HepG2 (cell line): ENCODE data around the gene PLRG1. TPM values are rescaled to one million over a fixed set of nuclear protein-coding genes. Genes with fewer than 3 reads are reported as not detected.

Experiments
- HNRNPL ChIP-seq: fragments of 200-400 bp; formaldehyde crosslinking; IDR thresholded peaks from 2 replicates; pipeline ENCODE4 v1.6.1; 2017; ENCODE audit warnings: mild to moderate bottlenecking, low read depth, low read length
- MEIS2 ChIP-seq: sonication (generic); formaldehyde crosslinking; IDR thresholded peaks from 2 replicates; pipeline ENCODE4 v1.9.0; 2021; ENCODE audit warnings: mild to moderate bottlenecking, missing genetic modification reagents
- MXI1 ChIP-seq: IDR thresholded peaks from 3 replicates; pipeline ENCODE4 v1.6.1; 2012; ENCODE audit warnings: low read depth, low read length, inconsistent platforms, borderline replicate concordance
- REL ChIP-seq: sonication (generic); formaldehyde crosslinking; conservative IDR thresholded peaks from 2 replicates; pipeline ENCODE4 v1.8.0; 2022; ENCODE audit warnings: mild to moderate bottlenecking, missing genetic modification reagents, moderate library complexity
- SMAD1 ChIP-seq: sonication (generic); formaldehyde crosslinking; IDR thresholded peaks from 2 replicates; pipeline ENCODE4 v1.4.0; 2020; ENCODE audit warnings: missing genetic modification reagents, low read depth, mild to moderate bottlenecking, borderline replicate concordance
- SP140L ChIP-seq: sonication (generic); formaldehyde crosslinking; IDR thresholded peaks from 2 replicates; pipeline ENCODE4 v1.4.0; 2020; ENCODE audit warnings: missing genetic modification reagents, borderline replicate concordance
- TBP ChIP-seq: sonication (generic); formaldehyde crosslinking; IDR thresholded peaks from 2 replicates; pipeline ENCODE4 v1.5.0; 2020; ENCODE audit warnings: missing genetic modification reagents
- TP53 ChIP-seq: sonication (generic); formaldehyde crosslinking; conservative IDR thresholded peaks from 2 replicates; pipeline ENCODE4 v1.4.0; 2020; ENCODE audit warnings: missing genetic modification reagents
- ZFP1 ChIP-seq: IDR thresholded peaks from 2 replicates; pipeline ENCODE4 v1.6.1; 2016
- ZNF331 ChIP-seq: sonication (generic); formaldehyde crosslinking; IDR thresholded peaks from 2 replicates; pipeline ENCODE4 v1.4.0; 2020; ENCODE audit warnings: missing genetic modification reagents
- ZNF430 ChIP-seq: sonication (generic); formaldehyde crosslinking; IDR thresholded peaks from 2 replicates; pipeline ENCODE4 v1.9.0; 2021; ENCODE audit warnings: mild to moderate bottlenecking, missing genetic modification reagents
- ZNF431 ChIP-seq: sonication (generic); formaldehyde crosslinking; IDR thresholded peaks from 2 replicates; pipeline ENCODE4 v1.9.0; 2022; ENCODE audit warnings: missing genetic modification reagents, low read depth, mild to moderate bottlenecking, borderline replicate concordance
- ZNF564 ChIP-seq: sonication (generic); formaldehyde crosslinking; IDR thresholded peaks from 2 replicates; pipeline ENCODE4 v1.8.1; 2023; ENCODE audit warnings: mild to moderate bottlenecking, missing genetic modification reagents
- ZNF781 ChIP-seq: sonication (generic); formaldehyde crosslinking; IDR thresholded peaks from 2 replicates; pipeline ENCODE4 v1.5.1; 2020; ENCODE audit warnings: borderline replicate concordance, mild to moderate bottlenecking, missing genetic modification reagents; ENCODE audit errors: not compliant biosample characterization
- polyA plus RNA-seq, 8 experiments: library from polyadenylated mRNA; depleted of rRNA in 3 of 8; stranded (reverse) in 7 of 8; unstranded in 1 of 8; fragments of >200 nt; fragmentation: Illumina TruSeq in 4 of 8; extraction: Trizol in 4 of 8; gene quantifications; 2 replicates each; pipeline versions ENCODE4 v1.2.1 to v1.2.3, GENCODE V29; 2011 to 2016; ENCODE audit warnings: low read depth in 4 of 8, missing spikeins in 1 of 8, mixed read lengths in 1 of 8; ENCODE audit not compliant: insufficient read depth in 1 of 8
- total RNA-seq, 5 experiments: library from RNA; depleted of rRNA; stranded (reverse); fragments of >200 nt; fragmentation: Illumina TruSeq; extraction: Trizol; gene quantifications; 2 replicates each; pipeline ENCODE4 v1.2.3, GENCODE V29; 2016; ENCODE audit warnings: low read depth in 1 of 5
- TF ChIP-seq, protein P1 (sequence below): sonication (generic); formaldehyde crosslinking; IDR thresholded peaks from 2 replicates; pipeline ENCODE4 v1.4.0; 2020; ENCODE audit warnings: missing genetic modification reagents, mild to moderate bottlenecking, borderline replicate concordance
- TF ChIP-seq, protein P2 (sequence below), 2 experiments: sonication (generic) in 1 of 2; formaldehyde crosslinking in 1 of 2; IDR thresholded peaks; 2 replicates each; pipeline versions ENCODE4 v1.6.1 to v1.9.0; 2014 to 2022; ENCODE audit warnings: antibody characterized with exemption in 1 of 2, borderline replicate concordance in 1 of 2, inconsistent platforms in 1 of 2, low read depth in 1 of 2, missing genetic modification reagents in 1 of 2
- TF ChIP-seq, protein P3 (sequence below): sonication (generic); formaldehyde crosslinking; IDR thresholded peaks from 2 replicates; pipeline ENCODE4 v1.4.0; 2020; ENCODE audit warnings: missing genetic modification reagents, borderline replicate concordance

PLRG1 gene
- total and polyA plus RNA-seq, 2 of the 13 experiments (the other 11 are each of a cell fraction or from before 2014, with no cell fraction given) = 77.3 to 110 TPM

DNA sequence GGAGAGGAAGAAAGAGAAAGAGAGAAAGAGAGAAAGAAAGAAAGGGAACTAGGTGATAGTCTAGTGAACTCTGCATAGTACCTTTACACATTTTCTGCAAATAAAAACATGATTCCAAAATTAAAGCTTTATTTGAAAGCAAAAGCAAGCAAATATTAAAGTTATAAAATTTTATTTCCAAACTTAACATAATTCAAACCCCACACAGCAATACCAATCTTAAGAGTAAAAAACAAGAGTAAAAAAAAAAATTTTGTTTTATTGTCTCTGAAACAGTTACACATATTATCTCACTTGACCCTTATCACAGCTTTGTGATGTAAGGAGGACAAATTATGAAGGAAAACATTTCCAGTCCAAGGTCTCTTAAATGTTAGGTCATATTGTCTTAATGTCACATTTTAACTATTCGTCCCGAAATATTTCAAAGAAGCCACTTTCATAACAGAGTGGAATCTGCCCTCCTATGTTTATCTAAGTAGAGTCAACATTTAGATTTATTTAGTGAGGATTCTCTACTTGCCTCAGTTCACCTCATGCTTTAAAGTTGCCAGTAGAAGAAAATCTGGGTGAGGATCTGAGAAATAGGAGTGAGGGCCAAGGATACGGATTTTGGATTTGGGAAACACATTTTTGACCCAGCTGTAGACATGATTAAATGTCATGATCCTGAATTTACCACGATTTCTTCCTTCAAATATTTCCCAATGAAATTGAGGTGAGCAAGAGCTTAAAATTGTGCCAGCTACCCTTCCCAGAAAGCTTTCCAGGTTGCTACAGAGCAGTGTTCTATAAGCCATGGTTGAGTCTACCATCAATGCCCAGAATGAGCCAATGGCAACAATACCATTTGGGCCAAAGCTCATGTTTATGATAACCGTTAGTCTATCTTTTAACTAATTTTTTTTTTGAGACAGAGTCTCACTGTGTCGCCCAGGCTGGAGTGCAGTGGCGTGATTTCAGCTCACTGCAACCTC lies 47.9 kb upstream of the PLRG1 start (continued):
- TF ChIP-seq, protein P1, sequence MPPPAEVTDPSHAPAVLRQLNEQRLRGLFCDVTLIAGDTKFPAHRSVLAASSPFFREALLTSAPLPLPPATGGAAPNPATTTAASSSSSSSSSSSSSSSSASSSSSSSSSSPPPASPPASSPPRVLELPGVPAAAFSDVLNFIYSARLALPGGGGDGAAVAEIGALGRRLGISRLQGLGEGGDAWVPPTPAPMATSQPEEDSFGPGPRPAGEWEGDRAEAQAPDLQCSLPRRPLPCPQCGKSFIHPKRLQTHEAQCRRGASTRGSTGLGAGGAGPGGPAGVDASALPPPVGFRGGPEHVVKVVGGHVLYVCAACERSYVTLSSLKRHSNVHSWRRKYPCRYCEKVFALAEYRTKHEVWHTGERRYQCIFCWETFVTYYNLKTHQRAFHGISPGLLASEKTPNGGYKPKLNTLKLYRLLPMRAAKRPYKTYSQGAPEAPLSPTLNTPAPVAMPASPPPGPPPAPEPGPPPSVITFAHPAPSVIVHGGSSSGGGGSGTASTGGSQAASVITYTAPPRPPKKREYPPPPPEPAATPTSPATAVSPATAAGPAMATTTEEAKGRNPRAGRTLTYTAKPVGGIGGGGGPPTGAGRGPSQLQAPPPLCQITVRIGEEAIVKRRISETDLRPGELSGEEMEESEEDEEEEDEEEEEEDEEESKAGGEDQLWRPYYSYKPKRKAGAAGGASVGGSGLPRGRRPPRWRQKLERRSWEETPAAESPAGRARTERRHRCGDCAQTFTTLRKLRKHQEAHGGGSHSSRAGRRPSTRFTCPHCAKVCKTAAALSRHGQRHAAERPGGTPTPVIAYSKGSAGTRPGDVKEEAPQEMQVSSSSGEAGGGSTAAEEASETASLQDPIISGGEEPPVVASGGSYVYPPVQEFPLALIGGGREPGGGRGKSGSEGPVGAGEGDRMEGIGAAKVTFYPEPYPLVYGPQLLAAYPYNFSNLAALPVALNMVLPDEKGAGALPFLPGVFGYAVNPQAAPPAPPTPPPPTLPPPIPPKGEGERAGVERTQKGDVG (CRISPR knock-in tag) = no peak
- TF ChIP-seq ZNF431 (CRISPR knock-in tag) (no peak), SP140L (CRISPR knock-in tag) (no peak), SMAD1 (CRISPR knock-in tag) (no peak), ZNF430 (CRISPR knock-in tag) (no peak), MXI1 (no peak; the same call in 2 of the 3 replicates), ZNF781 (CRISPR knock-in tag) (no peak), ZNF331 (CRISPR knock-in tag) (peak; percentile 63; the same call in 1 of the 2 replicates), TBP (no peak), REL (CRISPR knock-in tag) (no peak), HNRNPL (no peak), MEIS2 (CRISPR knock-in tag) (peak; percentile 31; the same call in 1 of the 2 replicates), TP53 (CRISPR knock-in tag) (no peak), ZFP1 (CRISPR knock-in tag) (no peak; the same call in 1 of the 2 replicates), ZNF564 (CRISPR knock-in tag) (no peak)
- TF ChIP-seq, protein P2, sequence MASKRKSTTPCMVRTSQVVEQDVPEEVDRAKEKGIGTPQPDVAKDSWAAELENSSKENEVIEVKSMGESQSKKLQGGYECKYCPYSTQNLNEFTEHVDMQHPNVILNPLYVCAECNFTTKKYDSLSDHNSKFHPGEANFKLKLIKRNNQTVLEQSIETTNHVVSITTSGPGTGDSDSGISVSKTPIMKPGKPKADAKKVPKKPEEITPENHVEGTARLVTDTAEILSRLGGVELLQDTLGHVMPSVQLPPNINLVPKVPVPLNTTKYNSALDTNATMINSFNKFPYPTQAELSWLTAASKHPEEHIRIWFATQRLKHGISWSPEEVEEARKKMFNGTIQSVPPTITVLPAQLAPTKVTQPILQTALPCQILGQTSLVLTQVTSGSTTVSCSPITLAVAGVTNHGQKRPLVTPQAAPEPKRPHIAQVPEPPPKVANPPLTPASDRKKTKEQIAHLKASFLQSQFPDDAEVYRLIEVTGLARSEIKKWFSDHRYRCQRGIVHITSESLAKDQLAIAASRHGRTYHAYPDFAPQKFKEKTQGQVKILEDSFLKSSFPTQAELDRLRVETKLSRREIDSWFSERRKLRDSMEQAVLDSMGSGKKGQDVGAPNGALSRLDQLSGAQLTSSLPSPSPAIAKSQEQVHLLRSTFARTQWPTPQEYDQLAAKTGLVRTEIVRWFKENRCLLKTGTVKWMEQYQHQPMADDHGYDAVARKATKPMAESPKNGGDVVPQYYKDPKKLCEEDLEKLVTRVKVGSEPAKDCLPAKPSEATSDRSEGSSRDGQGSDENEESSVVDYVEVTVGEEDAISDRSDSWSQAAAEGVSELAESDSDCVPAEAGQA (IDR thresholded peaks at IDR 0.05; ENCODE audit: low read depth) = 0 out of 2 replicates have a peak, but pooled peaks have one; percentile 16
- TF ChIP-seq, protein P2 (CRISPR knock-in tag; IDR thresholded peaks at IDR 0.05; ENCODE audit: borderline replicate concordance) = no peak; the same call in 1 of the 2 replicates
- TF ChIP-seq, protein P3, sequence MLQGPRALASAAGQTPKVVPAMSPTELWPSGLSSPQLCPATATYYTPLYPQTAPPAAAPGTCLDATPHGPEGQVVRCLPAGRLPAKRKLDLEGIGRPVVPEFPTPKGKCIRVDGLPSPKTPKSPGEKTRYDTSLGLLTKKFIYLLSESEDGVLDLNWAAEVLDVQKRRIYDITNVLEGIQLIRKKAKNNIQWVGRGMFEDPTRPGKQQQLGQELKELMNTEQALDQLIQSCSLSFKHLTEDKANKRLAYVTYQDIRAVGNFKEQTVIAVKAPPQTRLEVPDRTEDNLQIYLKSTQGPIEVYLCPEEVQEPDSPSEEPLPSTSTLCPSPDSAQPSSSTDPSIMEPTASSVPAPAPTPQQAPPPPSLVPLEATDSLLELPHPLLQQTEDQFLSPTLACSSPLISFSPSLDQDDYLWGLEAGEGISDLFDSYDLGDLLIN (CRISPR knock-in tag) = no peak
